Natural killer cell (primary cell): ENCODE data around the gene FBXL16. TPM values are rescaled to one million over a fixed set of nuclear protein-coding genes. Genes with fewer than 3 reads are reported as not detected.
"Not testable (repeated sequence)": the region's sequence is repeated elsewhere in the genome, so short reads cannot be mapped to it uniquely, and the experiment has no call there.

Experiments used
- ATAC-seq, 3 donors: fragments of 150-1000 bp in 2 of 3; fragments of 200-7000 bp in 1 of 3; cut with Tn5 transposase; 1 replicate in 1 of 3; 2 replicates in 2 of 3; pipeline ENCODE4 v1.10.0; 2021; ENCODE audit warnings: mild to moderate bottlenecking in 2 of 3, moderate library complexity in 2 of 3
- DNase-seq, 2 donors: peaks; one replicate each; pipeline versions ENCODE4 v3.0.0 to v3.0.0-alpha.2; 2013 to 2021; ENCODE audit warnings: mixed read lengths in 1 of 2
- H3K27ac ChIP-seq: one replicate; pipeline ENCODE4 v1.5.1; 2013; ENCODE audit warnings: mild to moderate bottlenecking, low read length
- H3K27me3 ChIP-seq: one replicate; pipeline ENCODE4 v1.6.1; 2013; ENCODE audit warnings: low read length; ENCODE audit not compliant: control insufficient read depth, insufficient read depth
- H3K36me3 ChIP-seq: one replicate; pipeline ENCODE4 v1.6.1; 2013; ENCODE audit warnings: low read length; ENCODE audit not compliant: control insufficient read depth, insufficient read depth
- H3K4me1 ChIP-seq: one replicate; pipeline ENCODE4 v1.6.1; 2013; ENCODE audit warnings: low read length; ENCODE audit not compliant: control insufficient read depth, insufficient read depth
- H3K4me3 ChIP-seq: one replicate; pipeline ENCODE4 v1.5.1; 2013; ENCODE audit warnings: low read length
- H3K9me3 ChIP-seq: one replicate; pipeline ENCODE4 v1.6.1; 2013; ENCODE audit warnings: low read length; ENCODE audit not compliant: control insufficient read depth, insufficient read depth
- H3K27ac Mint-ChIP-seq, 2 donors: one replicate each; pipeline ENCODE4 v1.8.0; 2022; ENCODE audit warnings: mild to moderate bottlenecking in 2 of 2, mixed read lengths in 2 of 2, moderate library complexity in 1 of 2
- H3K27me3 Mint-ChIP-seq, 2 donors: one replicate each; pipeline ENCODE4 v1.8.0; 2022; ENCODE audit warnings: low read depth in 2 of 2, mixed read lengths in 2 of 2
- H3K36me3 Mint-ChIP-seq: one replicate; pipeline ENCODE4 v1.8.0; 2022; ENCODE audit warnings: mixed read lengths
- H3K4me1 Mint-ChIP-seq, 2 donors: one replicate each; pipeline ENCODE4 v1.8.0; 2022; ENCODE audit warnings: mixed read lengths in 2 of 2
- H3K4me3 Mint-ChIP-seq: one replicate; pipeline ENCODE4 v1.8.0; 2022; ENCODE audit warnings: mild to moderate bottlenecking, moderate library complexity, mixed read lengths
- H3K9me3 Mint-ChIP-seq, 2 donors: one replicate each; pipeline ENCODE4 v1.8.0; 2022; ENCODE audit warnings: mixed read lengths in 2 of 2
- CTCF ChIP-seq: fragments of 200-600 bp; IDR thresholded peaks from one replicate; pipeline ENCODE4 v1.8.0; 2022; ENCODE audit warnings: antibody characterized with exemption
- WGBS: methylation state at CpG from one replicate; pipeline ENCODE4 v1.1.7; 2013; ENCODE audit warnings: missing lambda C conversion rate; ENCODE audit not compliant: insufficient coverage; 5-methylcytosine and 5-hydroxymethylcytosine counted together
- intact Hi-C: fragments of 100-400 bp; cut with micrococcal nuclease; formaldehyde crosslinking; loops from one replicate; pipeline ENCODE4 v1.14.2; 2022
- total RNA-seq, 4 donors: library from RNA; stranded (reverse); fragments of 120-200 nt in 1 of 4; gene quantifications; one replicate each; pipeline versions ENCODE4 v1.2.3 to v1.2.4, GENCODE V29; 2013 to 2022

Gene FBXL16
- total RNA-seq, 3 donors from 2014 or later (not counting 1 experiment from before 2014, with no cell fraction given), result 0.48 to 0.79 TPM; not detected in 1

GRCh38 chr16:693766-694165, 11.8 kb downstream of the FBXL16 start:
- Mint-ChIP-seq H3K27ac (no peak overlapping the region), H3K27me3 (peaks cover 0 to 14% of the 10 kb centered on the region in 2 donors), H3K36me3 (no peaks in the 10 kb centered on the region), H3K9me3 (no peaks in the 10 kb centered on the region), H3K4me3 (no peak overlapping the region), H3K4me1 (peaks cover 10 to 21% of the 10 kb centered on the region in 2 donors)
- no peak for TF ChIP-seq CTCF
- Histone ChIP-seq H3K4me3 (no peak overlapping the region), H3K36me3 (no peaks in the 10 kb centered on the region), H3K9me3 (no peaks in the 10 kb centered on the region), H3K27me3 (peaks cover 30% of the 10 kb centered on the region), H3K27ac (no peak overlapping the region), H3K4me1 (peaks cover 41% of the 10 kb centered on the region)
- ATAC-seq, result no peak
- intact Hi-C loops, result no loop called here
- DNase-seq, result peak in 1 of 2 donors; percentile 58
- 6% methylated on average over 37 of the region's 37 CpGs for WGBS

- peaks cover 10 to 21% of the 10 kb centered on the region in 2 donors for H3K4me1 Mint-ChIP-seq
- DNase-seq (no peak), ATAC-seq (no peak)
- WGBS, result 59% methylated on average over 22 of the region's 22 CpGs
- no peaks in the 10 kb centered on the region for H3K9me3 Mint-ChIP-seq
- Histone ChIP-seq H3K27ac (no peak overlapping the region), H3K36me3 (no peaks in the 10 kb centered on the region), H3K9me3 (no peaks in the 10 kb centered on the region), H3K4me1 (peaks cover 43% of the 10 kb centered on the region), H3K27me3 (peaks cover 30% of the 10 kb centered on the region), H3K4me3 (no peak overlapping the region)
- H3K27ac Mint-ChIP-seq, result no peak overlapping the region
- no peak overlapping the region for H3K4me3 Mint-ChIP-seq
- H3K27me3 Mint-ChIP-seq, result peaks cover 0 to 14% of the 10 kb centered on the region in 2 donors
- intact Hi-C loops, result no loop called here
- H3K36me3 Mint-ChIP-seq, result no peaks in the 10 kb centered on the region
- TF ChIP-seq CTCF, result no peak
These were observed 12.2 kb downstream of the FBXL16 start for GRCh38 chr16:693364-693763.

GRCh38 chr16:692356-693108, 13.1 kb downstream of the FBXL16 start:
- peaks cover 30% of the 10 kb centered on the region for H3K27me3 ChIP-seq
- Mint-ChIP-seq H3K9me3 (no peaks in the 10 kb centered on the region), H3K27ac (no peak overlapping the region), H3K36me3 (no peaks in the 10 kb centered on the region), H3K4me3 (peak overlapping the region; percentile 18), H3K4me1 (peaks cover 10 to 21% of the 10 kb centered on the region in 2 donors), H3K27me3 (peaks cover 0 to 14% of the 10 kb centered on the region in 2 donors)
- H3K4me3 ChIP-seq, result no peak overlapping the region
- DNase-seq (no peak), ATAC-seq (no peak)
- intact Hi-C loops, result no loop called here
- H3K27ac ChIP-seq, result no peak overlapping the region
- WGBS, result 81% methylated on average over 4 of the region's 10 CpGs
- peaks cover 43% of the 10 kb centered on the region for H3K4me1 ChIP-seq
- H3K36me3 ChIP-seq, result no peaks in the 10 kb centered on the region
- TF ChIP-seq CTCF, result no peak
- no peaks in the 10 kb centered on the region for H3K9me3 ChIP-seq

- peaks cover 0 to 11% of the 10 kb centered on the region in 2 donors for H3K27me3 Mint-ChIP-seq
- DNase-seq, H3K36me3 Mint-ChIP-seq, H3K27ac ChIP-seq, H3K36me3 ChIP-seq, H3K9me3 Mint-ChIP-seq, ATAC-seq, H3K9me3 ChIP-seq, intact Hi-C loops, H3K4me3 ChIP-seq: not testable (repeated sequence)
- H3K4me1 ChIP-seq, result peaks cover 42% of the 10 kb centered on the region
- H3K27me3 ChIP-seq, result peaks cover 21% of the 10 kb centered on the region
- peak overlapping the region in 1 of 2 donors; percentile 87 for H3K27ac Mint-ChIP-seq
- peak overlapping the region; percentile 53 for H3K4me3 Mint-ChIP-seq
- 93% methylated on average over 15 of the region's 16 CpGs for WGBS
- peaks cover 10 to 22% of the 10 kb centered on the region in 2 donors for H3K4me1 Mint-ChIP-seq
These were observed 14.4 kb downstream of the FBXL16 start for GRCh38 chr16:691242-691641.
